Measurements from ENCODE around the gene ST6GALNAC3.

The ST6GALNAC3 gene

DNA sequence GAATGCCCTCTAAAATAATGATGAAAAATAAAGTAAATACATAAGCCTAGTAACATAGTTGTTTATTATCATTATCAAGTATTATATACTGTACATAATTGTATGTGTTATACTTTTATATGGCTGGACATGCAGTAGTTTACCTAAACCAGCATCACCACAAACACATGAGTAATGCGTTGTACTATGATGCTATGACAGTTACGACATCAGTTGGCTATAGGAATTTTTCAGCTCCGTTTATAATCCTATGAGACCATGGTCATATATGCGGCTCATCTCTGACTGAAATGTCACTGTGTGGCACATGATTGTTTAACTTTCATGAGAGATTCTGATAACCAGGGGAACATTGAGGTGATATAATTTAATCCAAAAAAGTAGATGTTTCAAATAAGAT lies 352.1 kb downstream of the ST6GALNAC3 start:
- no peak for DNase-seq (ENCODE audit: low read depth, low spot score)

- no peak for DNase-seq (ENCODE audit: low read depth, low spot score)
Measured at GRCh38 chr1:76428028-76428427, 353.5 kb downstream of the ST6GALNAC3 start.

DNA sequence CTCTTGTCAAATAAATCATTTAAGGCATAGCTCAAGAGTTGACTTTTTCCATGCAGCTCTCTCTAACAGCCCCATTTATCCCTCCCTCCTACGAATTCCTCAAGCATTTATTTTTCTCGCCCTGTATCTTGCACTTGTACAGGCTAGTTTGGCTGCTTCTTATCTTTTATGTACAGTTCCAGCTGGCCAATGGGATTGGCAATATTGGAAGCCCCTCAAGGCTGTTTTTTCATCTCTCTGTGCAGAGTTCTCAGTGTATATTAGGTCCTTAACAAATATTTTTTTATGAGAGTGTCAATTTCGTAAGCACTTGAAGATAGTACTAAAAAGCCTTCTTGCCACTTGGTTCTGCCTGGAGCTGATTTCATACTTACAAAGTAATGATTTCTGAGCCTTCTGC lies 356.0 kb downstream of the ST6GALNAC3 start:
- DNase-seq (ENCODE audit: low read depth, low spot score), result no peak

- DNase-seq (ENCODE audit: low read depth, low spot score), result no peak
Measured at GRCh38 chr1:76433526-76433925, 359.0 kb downstream of the ST6GALNAC3 start.

- no peak for DNase-seq (ENCODE audit: low read depth, low spot score)
Measured at GRCh38 chr1:76443217-76443616, 368.7 kb downstream of the ST6GALNAC3 start.

DNA sequence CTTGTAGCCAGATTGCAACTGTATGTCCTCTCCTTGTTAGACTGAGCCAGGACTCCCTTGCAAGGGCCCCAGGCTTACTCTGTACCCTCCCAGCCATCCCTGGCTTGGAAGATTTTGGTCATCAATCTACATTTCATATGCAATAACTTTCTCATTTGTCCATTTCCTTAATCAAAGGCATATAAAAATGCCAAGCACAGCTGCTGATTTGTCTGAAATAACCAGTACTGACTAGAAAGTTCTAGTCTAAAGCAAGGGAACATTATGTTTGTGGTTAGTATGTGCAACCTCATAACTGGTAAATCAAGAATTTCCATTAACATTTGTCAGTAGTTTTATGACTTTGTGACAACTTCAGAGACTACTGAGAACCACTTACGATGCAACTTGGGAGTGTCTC lies 370.2 kb downstream of the ST6GALNAC3 start:
- DNase-seq (ENCODE audit: low read depth, low spot score), result no peak

DNA sequence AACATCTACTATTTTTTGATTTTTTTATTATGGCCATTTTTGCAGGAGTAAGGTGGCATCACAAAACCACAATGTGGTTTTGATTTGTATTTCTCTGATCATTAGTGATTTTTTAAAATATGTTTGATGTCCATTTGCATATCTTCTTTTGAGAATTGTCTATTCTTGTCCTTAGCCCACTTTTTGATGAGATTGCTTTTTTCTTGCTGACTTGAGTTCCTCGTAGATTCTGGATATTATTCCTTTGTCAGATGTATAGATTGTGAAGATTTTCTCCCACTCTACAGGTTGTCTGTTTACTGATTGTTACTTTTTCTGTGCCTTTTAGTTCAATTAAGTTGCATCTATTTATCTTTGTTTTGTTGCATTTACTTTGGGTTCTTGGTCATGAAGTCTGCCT lies 375.7 kb downstream of the ST6GALNAC3 start:
- DNase-seq (ENCODE audit: low read depth, low spot score), result no peak

DNA sequence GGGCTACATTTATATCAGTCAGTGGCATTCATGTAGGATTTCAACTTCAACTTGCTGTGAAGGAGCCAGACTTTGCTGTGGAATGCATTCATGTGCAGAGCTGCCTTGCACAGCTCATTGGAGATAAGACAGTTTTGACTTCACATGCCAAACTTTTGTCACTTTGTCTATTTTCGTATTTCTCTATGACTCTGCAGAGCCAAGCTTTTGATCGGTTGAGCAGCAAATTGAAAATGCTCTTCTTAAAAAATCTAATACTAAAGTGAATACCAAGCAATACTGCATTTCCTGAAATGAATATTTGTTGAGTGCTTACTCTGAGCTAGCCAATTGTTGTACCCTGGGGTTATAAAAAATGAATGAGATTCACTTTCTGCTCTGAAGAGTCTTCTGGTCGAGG lies 388.7 kb downstream of the ST6GALNAC3 start:
- no peak for DNase-seq (ENCODE audit: low read depth, low spot score)

GRCh38 chr1:76463849-76464248 lies 389.3 kb downstream of the ST6GALNAC3 start:
- DNase-seq (ENCODE audit: low read depth, low spot score), result no peak

- DNase-seq (ENCODE audit: low read depth, low spot score), result no peak
Measured at GRCh38 chr1:76465030-76465429, 390.5 kb downstream of the ST6GALNAC3 start.

- no peak for DNase-seq (ENCODE audit: low read depth, low spot score)
Measured at GRCh38 chr1:76470166-76470565, 395.6 kb downstream of the ST6GALNAC3 start.

- DNase-seq (ENCODE audit: low read depth, low spot score), result no peak
Measured at GRCh38 chr1:76471536-76471935, 397.0 kb downstream of the ST6GALNAC3 start.

DNA sequence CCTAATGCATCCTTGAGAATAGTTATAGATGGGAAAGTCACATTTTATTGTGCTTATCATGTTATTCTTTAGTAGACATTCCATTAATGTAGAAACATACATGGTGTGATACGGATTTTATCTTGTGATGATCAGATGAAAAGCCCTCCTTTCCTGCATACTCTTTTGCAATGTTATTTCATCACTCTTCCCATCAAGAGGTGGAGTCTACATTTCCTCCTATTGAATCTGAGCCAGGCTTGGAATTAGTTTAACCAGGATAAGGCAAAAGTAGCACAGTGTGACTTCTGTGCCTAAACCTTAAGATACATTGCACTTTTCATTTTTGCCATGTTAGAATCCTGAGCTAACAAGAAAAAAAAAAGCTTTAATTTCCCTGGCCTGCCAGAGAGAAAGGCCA lies 399.0 kb downstream of the ST6GALNAC3 start:
- DNase-seq (ENCODE audit: low read depth, low spot score), result no peak

GRCh38 chr1:76474922-76475321 lies 400.4 kb downstream of the ST6GALNAC3 start:
- DNase-seq (ENCODE audit: low read depth, low spot score), result no peak

DNA sequence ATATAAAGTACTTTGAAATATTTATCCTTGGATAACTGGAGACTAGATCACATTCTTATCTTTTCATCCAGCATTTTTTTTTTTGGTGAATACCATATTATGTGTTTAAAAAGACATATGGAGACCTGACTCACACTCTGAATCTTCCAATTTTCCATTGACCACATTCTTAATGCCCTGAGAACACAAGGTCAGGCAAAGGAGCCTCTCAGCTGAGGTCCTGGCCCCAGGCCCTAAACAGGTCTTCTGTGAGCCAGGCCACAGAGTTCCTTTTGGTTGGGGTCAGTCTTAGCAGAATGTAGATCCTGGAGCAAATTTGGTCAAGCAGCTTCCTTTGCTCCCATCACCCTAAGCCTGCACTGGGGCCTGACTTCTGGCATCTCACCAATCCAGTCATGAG lies 402.6 kb downstream of the ST6GALNAC3 start:
- DNase-seq (ENCODE audit: low read depth, low spot score), result no peak

DNA sequence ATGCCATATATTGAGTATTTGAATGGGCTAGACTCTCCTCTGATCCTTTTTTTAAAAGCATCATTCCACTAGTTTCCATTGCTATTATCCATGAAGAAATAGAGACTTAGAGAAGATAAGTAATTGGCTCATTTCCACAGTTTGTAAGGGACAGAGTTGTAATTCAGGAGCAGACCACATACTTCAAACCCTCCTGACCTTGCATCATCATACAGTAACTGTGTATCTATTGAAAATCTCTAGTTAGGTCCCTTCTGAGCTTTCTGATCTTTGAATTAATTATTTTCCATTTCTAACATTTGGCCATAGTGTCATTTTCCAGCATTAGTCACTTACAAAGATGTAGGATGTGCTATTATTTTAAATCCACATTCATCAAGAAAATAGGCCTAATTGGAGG lies 406.3 kb downstream of the ST6GALNAC3 start:
- DNase-seq (ENCODE audit: low read depth, low spot score), result no peak

DNA sequence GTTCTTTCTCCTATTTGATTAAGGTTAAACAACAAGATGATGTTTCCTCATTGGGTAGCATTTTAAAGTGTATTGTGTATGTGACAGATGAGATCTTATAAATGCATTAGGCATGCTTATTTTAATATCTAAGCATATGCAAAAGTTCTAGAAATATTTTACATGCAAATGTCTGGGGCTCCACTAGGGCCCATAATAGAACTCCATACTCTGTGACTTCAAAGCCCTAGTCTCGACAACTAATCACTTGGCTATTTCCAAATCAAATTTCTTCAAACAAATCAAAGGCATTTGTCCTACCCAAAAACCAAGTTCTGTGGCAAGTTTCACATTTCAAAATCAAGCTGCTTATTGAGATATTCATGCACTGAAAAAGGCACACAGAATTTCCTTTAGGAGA lies 407.1 kb downstream of the ST6GALNAC3 start:
- DNase-seq (ENCODE audit: low read depth, low spot score), result no peak

DNA sequence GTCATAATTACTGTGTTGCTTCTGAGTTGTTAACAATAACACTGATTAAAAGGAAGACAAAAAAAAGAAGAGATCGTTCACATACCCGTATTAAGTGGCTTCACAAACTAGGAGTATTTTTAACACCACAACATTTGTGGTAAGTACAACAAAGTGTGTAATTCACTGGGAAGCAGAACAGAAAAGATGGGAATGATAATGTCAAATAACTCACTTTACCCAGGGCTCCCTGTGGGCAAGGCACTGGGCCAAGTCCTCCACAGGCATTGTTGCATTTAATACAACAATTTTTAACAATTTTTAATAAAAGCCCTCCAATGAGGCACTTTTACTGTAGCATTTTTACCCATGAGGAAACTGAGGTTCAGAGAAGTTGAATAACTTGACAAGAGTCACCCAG lies 407.7 kb downstream of the ST6GALNAC3 start:
- DNase-seq (ENCODE audit: low read depth, low spot score), result no peak

GRCh38 chr1:76491737-76492136 lies 417.2 kb downstream of the ST6GALNAC3 start:
- no peak for DNase-seq (ENCODE audit: low read depth, low spot score)

- DNase-seq (ENCODE audit: low read depth, low spot score), result no peak
Measured at GRCh38 chr1:76492752-76493430, 418.3 kb downstream of the ST6GALNAC3 start.

DNA sequence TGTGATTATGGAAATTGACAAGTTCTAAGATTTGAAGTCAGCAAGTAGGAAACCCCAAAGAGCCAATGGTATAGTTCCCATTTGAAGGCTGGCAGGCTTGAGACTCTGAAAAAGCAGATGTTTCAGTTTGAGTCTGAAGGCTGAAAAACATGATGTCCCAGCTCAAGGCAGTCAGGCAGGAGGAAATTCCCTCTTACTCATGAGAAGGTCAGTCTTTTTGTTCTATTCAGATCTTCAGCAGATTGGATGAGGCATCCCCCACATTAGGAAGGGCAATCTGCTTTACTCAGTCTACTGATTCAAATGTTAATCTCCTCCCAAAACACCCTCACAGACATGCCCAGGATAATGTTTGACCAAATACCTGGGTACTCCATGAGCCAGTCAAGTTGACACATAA lies 420.3 kb downstream of the ST6GALNAC3 start:
- DNase-seq (ENCODE audit: low read depth, low spot score), result no peak

DNA sequence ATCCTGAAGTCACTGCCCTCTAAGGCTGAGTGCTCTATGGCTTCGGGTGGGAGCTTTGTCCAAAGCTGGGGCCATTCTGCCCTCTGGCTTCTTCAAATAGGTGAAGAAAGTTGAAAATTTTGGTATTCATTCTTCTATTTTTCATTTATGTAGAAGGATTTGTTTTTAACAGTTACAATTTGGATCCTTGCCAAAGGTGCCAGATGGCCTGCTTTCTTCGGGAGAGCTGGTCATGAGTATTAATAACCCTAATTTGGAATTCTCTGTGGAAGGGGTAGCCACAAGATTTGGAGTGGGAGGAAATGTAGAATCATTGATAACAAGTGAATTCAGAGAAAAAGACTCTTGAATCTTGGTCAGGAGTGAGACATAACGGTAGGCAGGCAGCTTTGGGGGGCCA lies 422.3 kb downstream of the ST6GALNAC3 start:
- no peak for DNase-seq (ENCODE audit: low read depth, low spot score)

GRCh38 chr1:76500116-76500515 lies 425.6 kb downstream of the ST6GALNAC3 start:
- DNase-seq (ENCODE audit: low read depth, low spot score), result no peak

DNA sequence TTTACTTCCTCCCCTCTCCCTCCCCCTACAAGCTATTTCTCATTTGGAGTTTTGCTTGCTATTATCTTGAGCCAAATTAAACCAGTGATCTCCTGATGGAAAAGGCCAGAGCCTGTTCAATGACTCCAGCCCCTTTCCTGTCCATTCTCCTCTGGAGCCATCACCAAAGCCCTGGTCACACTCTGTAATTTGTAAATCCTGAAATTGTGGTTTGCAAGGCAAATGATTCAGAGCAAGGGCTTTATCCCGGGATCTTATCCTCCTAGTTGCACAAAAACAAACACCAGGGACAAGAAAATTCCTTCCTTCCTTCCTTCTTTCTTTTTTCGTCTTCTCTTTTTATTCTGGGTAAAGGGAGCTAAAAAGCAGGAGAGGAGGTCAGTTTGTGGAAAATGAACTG lies 426.6 kb downstream of the ST6GALNAC3 start:
- no peak for DNase-seq (ENCODE audit: low read depth, low spot score)

Measured in ELF-1 (cell line).